ENCODE results near the gene ADIG.

Gene ADIG

DNA sequence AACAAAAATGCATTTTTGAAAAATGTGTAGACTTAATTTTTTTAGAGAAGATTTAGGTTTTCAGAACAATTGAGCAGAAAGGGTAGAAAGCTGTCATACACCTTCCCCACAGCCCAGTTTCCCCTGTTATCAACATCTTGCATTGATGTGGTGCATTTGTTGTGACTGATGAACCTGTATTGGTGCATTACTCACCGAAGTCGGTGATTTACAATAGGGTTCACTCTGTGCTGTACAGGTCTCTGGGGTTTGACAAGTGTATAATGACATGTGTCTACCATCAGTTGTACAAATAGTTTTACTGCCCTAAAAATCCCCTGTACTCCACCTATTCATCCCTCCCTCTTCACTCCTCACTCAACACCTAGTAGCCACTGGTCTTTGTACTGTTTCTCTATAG lies 23.8 kb upstream of the ADIG start:
- Histone ChIP-seq H3K4me2 (ENCODE audit: low read depth, low read length, poor library complexity, severe bottlenecking) (no peak overlapping the region), H4K20me1 (ENCODE audit: low read depth, low read length) (no peaks in the 10 kb centered on the region), H3K9ac (ENCODE audit: low read length) (no peak overlapping the region), H3K27ac (ENCODE audit: low read depth, low read length) (no peak overlapping the region), H3K9me2 (replicated peaks; ENCODE audit: insufficient read depth, low read length) (no peaks in the 10 kb centered on the region), H3F3A (ENCODE audit: insufficient read depth) (no peaks in the 10 kb centered on the region), H3K4me3 (ENCODE audit: insufficient read depth, low read length, poor library complexity, severe bottlenecking) (no peak overlapping the region), H3K36me3 (ENCODE audit: low read length) (peaks cover 48% of the 10 kb centered on the region), H2AFZ (ENCODE audit: low read depth, low read length, severe bottlenecking) (no peak overlapping the region), H3K27me3 (ENCODE audit: low read length) (no peaks in the 10 kb centered on the region), H3K9me3 (ENCODE audit: insufficient read depth, low read length) (no peaks in the 10 kb centered on the region), H3K79me2 (ENCODE audit: insufficient read depth, low read length) (no peaks in the 10 kb centered on the region)
- TF ChIP-seq, protein P1, sequence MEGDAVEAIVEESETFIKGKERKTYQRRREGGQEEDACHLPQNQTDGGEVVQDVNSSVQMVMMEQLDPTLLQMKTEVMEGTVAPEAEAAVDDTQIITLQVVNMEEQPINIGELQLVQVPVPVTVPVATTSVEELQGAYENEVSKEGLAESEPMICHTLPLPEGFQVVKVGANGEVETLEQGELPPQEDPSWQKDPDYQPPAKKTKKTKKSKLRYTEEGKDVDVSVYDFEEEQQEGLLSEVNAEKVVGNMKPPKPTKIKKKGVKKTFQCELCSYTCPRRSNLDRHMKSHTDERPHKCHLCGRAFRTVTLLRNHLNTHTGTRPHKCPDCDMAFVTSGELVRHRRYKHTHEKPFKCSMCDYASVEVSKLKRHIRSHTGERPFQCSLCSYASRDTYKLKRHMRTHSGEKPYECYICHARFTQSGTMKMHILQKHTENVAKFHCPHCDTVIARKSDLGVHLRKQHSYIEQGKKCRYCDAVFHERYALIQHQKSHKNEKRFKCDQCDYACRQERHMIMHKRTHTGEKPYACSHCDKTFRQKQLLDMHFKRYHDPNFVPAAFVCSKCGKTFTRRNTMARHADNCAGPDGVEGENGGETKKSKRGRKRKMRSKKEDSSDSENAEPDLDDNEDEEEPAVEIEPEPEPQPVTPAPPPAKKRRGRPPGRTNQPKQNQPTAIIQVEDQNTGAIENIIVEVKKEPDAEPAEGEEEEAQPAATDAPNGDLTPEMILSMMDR (IDR thresholded peaks at IDR 0.05; ENCODE audit: insufficient read depth, low read length, poor library complexity, severe bottlenecking): no peak
- TF ChIP-seq EZH2phosphoT487 (conservative IDR thresholded peaks at IDR 0.05; ENCODE audit: low read length): no peak

DNA sequence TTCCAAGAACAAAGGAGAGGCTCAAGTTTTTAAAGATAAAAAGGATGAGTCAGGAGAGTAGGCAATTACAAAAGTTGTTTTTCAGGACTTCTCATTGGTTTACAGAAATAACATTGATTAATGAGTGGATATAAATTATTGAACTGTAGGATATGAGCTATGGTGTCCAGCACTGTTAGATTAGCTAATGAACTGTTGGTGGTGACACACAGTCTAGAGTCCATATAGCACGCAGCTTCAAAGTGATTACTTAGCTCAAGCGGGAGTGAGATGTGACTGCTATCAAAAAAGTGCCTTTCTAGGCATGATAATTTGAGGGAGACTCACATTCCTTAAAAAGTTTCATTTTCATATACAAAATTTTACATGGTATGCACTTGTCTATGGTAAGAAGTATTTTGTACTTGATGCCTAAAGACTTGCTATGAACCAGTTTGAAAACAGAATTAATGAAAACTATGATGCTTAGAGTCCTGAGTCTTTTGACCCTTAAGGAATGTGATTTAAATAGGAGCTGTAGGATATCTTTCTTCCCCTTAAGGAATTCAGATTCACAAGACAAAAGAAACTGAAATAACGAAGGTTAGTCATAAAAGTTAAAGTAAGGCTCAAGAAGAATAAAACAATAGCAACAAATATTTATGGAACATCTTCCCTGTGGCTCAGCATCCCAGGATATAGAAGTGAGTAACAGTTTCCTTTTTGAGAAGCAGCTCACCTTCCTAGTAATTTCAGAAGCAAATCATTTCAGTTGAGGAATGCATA lies 22.2 kb upstream of the ADIG start:
- H3F3A ChIP-seq (ENCODE audit: insufficient read depth): no peaks in the 10 kb centered on the region
- H3K36me3 ChIP-seq (ENCODE audit: low read length): peaks cover 46% of the 10 kb centered on the region
- TF ChIP-seq, protein P1 (IDR thresholded peaks at IDR 0.05; ENCODE audit: insufficient read depth, low read length, poor library complexity, severe bottlenecking): no peak
- TF ChIP-seq EZH2phosphoT487 (conservative IDR thresholded peaks at IDR 0.05; ENCODE audit: low read length): no peak

DNA sequence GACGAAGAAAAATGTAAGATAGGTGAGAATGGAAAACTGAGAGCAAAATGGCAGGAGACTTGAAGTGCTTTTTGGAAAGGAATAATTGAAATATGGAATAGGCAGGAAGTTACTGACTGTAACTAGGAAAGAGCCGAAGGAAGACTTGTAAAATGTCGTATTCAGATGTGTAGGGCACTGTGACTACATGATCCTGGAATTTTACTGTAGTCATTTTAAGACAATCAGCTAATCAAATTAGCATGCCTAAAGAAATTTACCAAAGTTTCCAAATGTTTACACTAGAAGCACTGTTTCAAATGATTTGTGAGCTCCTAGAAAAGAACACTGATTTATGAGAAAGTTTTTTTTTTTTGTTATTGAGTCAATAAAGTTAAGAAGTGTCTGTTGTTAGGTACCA lies 21.2 kb upstream of the ADIG start:
- Histone ChIP-seq H3K79me2 (ENCODE audit: insufficient read depth, low read length) (no peaks in the 10 kb centered on the region), H3K36me3 (ENCODE audit: low read length) (peaks cover 36% of the 10 kb centered on the region), H3K4me3 (ENCODE audit: insufficient read depth, low read length, poor library complexity, severe bottlenecking) (no peak overlapping the region), H3K27ac (ENCODE audit: low read depth, low read length) (no peak overlapping the region), H4K20me1 (ENCODE audit: low read depth, low read length) (no peaks in the 10 kb centered on the region), H3K9ac (ENCODE audit: low read length) (no peak overlapping the region), H3K27me3 (ENCODE audit: low read length) (no peaks in the 10 kb centered on the region), H3F3A (ENCODE audit: insufficient read depth) (no peaks in the 10 kb centered on the region), H3K4me2 (ENCODE audit: low read depth, low read length, poor library complexity, severe bottlenecking) (no peak overlapping the region), H2AFZ (ENCODE audit: low read depth, low read length, severe bottlenecking) (no peak overlapping the region), H3K9me3 (ENCODE audit: insufficient read depth, low read length) (no peaks in the 10 kb centered on the region), H3K9me2 (replicated peaks; ENCODE audit: insufficient read depth, low read length) (no peaks in the 10 kb centered on the region)
- TF ChIP-seq, protein P1 (IDR thresholded peaks at IDR 0.05; ENCODE audit: insufficient read depth, low read length, poor library complexity, severe bottlenecking): no peak
- no peak for TF ChIP-seq EZH2phosphoT487 (conservative IDR thresholded peaks at IDR 0.05; ENCODE audit: low read length)

More for the DNA sequence above, 22.2 kb upstream of the ADIG start:
- H3K79me2 ChIP-seq (ENCODE audit: insufficient read depth, low read length): no peaks in the 10 kb centered on the region
- H3K27ac ChIP-seq (ENCODE audit: low read depth, low read length): no peak overlapping the region
- H3K9ac ChIP-seq (ENCODE audit: low read length): no peak overlapping the region
- H3K4me2 ChIP-seq (ENCODE audit: low read depth, low read length, poor library complexity, severe bottlenecking): no peak overlapping the region
- no peak overlapping the region for H3K4me3 ChIP-seq (ENCODE audit: insufficient read depth, low read length, poor library complexity, severe bottlenecking)
- H3K9me2 ChIP-seq (replicated peaks; ENCODE audit: insufficient read depth, low read length): no peaks in the 10 kb centered on the region
- H2AFZ ChIP-seq (ENCODE audit: low read depth, low read length, severe bottlenecking): no peak overlapping the region
- no peaks in the 10 kb centered on the region for H4K20me1 ChIP-seq (ENCODE audit: low read depth, low read length)
- H3K27me3 ChIP-seq (ENCODE audit: low read length): no peaks in the 10 kb centered on the region
- no peaks in the 10 kb centered on the region for H3K9me3 ChIP-seq (ENCODE audit: insufficient read depth, low read length)

Measured in SU-DHL-6 (cell line).